Measurements from ENCODE around the gene ZSCAN25. TPM values are rescaled to one million over a fixed set of nuclear protein-coding genes. Genes with fewer than 3 reads are reported as not detected.
"Not testable (repeated sequence)": the region's sequence is repeated elsewhere in the genome, so short reads cannot be mapped to it uniquely, and the experiment has no call there.

Gene ZSCAN25
- total RNA-seq, 1 donor from 2014 or later: 16.8 TPM

- no peak for DNase-seq (ENCODE audit: low spot score)
Measured at GRCh38 chr7:99645590-99645989, 28.8 kb downstream of the ZSCAN25 start.

GRCh38 chr7:99648843-99649242 lies 32.1 kb downstream of the ZSCAN25 start:
- DNase-seq (ENCODE audit: low spot score): no peak

GRCh38 chr7:99651290-99651689 lies 34.5 kb downstream of the ZSCAN25 start:
- DNase-seq (ENCODE audit: low spot score): no peak

- DNase-seq (ENCODE audit: low spot score): no peak
Measured at GRCh38 chr7:99652671-99653070, 35.9 kb downstream of the ZSCAN25 start.

GRCh38 chr7:99653269-99653668 lies 36.5 kb downstream of the ZSCAN25 start:
- not testable (repeated sequence) for DNase-seq (ENCODE audit: low spot score)

- DNase-seq (ENCODE audit: low spot score): no peak
Measured at GRCh38 chr7:99653754-99654153, 37.0 kb downstream of the ZSCAN25 start.

- DNase-seq (ENCODE audit: low spot score): not testable (repeated sequence)
Measured at GRCh38 chr7:99654626-99655025, 37.9 kb downstream of the ZSCAN25 start.

- not testable (repeated sequence) for DNase-seq (ENCODE audit: low spot score)
Measured at GRCh38 chr7:99657879-99658278, 41.1 kb downstream of the ZSCAN25 start.

GRCh38 chr7:99665312-99666012 lies 48.7 kb downstream of the ZSCAN25 start:
- no peak for DNase-seq (ENCODE audit: low spot score)

GRCh38 chr7:99666013-99666395 lies 49.3 kb downstream of the ZSCAN25 start:
- no peak for DNase-seq (ENCODE audit: low spot score)

- no peak for DNase-seq (ENCODE audit: low spot score)
Measured at GRCh38 chr7:99667179-99667578, 50.4 kb downstream of the ZSCAN25 start.

- no peak for DNase-seq (ENCODE audit: low spot score)
Measured at GRCh38 chr7:99668541-99668940, 51.8 kb downstream of the ZSCAN25 start.

GRCh38 chr7:99669782-99670181 lies 53.0 kb downstream of the ZSCAN25 start:
- DNase-seq (ENCODE audit: low spot score): no peak

GRCh38 chr7:99672573-99672972 lies 55.8 kb downstream of the ZSCAN25 start:
- no peak for DNase-seq (ENCODE audit: low spot score)

GRCh38 chr7:99674995-99675742 lies 58.4 kb downstream of the ZSCAN25 start:
- no peak for DNase-seq (ENCODE audit: low spot score)

- no peak for DNase-seq (ENCODE audit: low spot score)
Measured at GRCh38 chr7:99677013-99677647, 60.4 kb downstream of the ZSCAN25 start.

- DNase-seq (ENCODE audit: low spot score): no peak
Measured at GRCh38 chr7:99677648-99678045, 60.9 kb downstream of the ZSCAN25 start.

GRCh38 chr7:99679032-99679399 lies 62.3 kb downstream of the ZSCAN25 start:
- DNase-seq (ENCODE audit: low spot score): peak; percentile 75

- peak; percentile 84 for DNase-seq (ENCODE audit: low spot score)
Measured at GRCh38 chr7:99679400-99680191, 62.9 kb downstream of the ZSCAN25 start, which contains the start of gene CYP3A5. Gene CYP3A5 (minus strand): TSS chr7:99679996. CDS start chr7:99679896, 100 bp downstream.

Measured in mucosa of gallbladder (tissue), 1 donor.